Endometrium (tissue), 2 donors: Measurements from ENCODE around the gene PPP2R5C.
"Not testable (repeated sequence)": the region's sequence is repeated elsewhere in the genome, so short reads cannot be mapped to it uniquely, and the experiment has no call there.

Source experiments
- FAIRE-seq: peaks from 2 replicates; lab custom pipeline; 2012; peaks lifted over from hg19 to GRCh38; lab: Jason Lieb, UNC
- donor health status: control.
- donor health status: control.

Gene PPP2R5C

DNA sequence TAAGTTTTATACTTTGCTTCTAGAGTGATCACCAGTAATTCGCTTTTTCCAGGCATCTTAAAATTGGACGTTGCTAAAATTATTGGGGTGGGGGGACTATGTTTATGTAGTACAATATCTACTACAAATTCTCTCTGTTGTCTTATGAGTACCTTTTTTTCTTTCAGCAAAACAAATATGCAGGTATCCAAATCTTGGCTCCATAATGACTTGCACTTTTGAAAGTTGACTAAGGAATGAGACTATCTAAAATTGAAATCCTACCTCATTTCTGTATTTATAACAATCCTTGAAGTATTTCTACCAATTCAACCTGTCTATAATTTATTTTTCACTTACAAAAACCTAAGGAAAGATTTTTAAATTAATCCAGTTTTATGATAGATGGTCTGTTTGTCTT lies 205.2 kb downstream of the PPP2R5C start:
- no peak for FAIRE-seq

DNA sequence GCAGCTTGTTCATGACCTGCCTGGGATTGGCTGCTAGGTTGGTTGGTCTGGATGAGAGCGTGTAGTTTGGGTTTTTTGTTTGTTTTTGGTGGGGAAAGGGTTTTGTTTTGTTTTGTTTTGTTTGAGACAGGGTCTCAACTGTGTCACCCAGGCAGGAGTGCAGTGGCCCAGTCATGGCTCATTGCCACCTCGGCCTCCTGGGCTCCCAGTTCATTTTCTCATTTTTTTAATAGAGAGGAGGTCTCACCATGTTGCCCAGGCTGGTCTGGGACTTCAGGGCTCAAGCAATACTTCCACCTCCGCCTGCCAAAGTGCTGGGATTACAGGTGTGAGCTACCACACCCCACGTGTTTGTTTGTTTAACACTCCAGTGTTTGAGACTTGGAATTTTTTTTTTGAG lies 206.7 kb downstream of the PPP2R5C start:
- FAIRE-seq: no peak

DNA sequence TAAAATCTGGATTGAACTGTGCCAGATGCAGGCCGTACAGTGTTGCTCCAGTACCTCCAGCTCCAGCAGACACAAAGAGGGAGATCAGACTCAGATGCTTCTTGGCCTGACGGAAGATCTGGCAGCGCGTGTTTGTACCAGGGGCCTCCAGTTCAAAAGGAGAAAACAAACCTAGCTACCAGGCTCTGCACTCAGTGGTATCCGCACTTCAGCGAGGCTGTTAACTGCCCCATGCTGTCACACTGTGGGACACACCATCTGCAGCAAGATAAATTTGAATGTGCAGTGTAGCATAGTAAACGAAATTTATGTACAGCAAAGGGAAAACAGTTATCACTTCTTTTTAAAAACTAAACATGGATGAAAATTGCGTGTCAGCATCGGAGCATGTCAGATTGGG lies 208.0 kb downstream of the PPP2R5C start:
- FAIRE-seq: no peak

DNA sequence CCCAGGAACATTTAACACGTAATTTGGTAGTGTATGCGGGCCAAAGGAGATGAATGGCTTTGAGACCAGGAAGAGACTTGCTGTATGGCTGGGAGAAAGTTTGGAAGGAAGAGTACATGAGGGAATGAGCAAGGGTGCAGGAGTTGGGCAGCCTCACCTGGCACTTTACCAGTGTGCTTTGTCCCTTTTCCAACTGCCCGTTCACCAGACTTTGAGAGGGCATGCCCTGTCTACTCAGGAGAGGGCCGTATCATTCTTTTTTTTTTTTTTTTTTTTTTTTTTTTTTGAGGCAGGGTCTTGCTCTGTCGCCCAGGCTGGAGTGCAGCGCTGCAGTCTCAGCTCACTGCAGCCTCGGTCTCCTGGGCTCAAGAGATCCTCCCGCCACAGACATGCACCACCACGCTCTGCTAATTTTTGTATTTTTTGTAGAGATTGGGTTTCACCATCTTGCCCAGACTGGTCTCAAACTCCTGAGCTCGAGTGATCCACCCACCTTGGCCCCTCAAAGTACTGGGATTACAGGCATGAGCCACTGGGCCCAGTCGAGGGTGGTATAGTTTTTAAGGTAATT lies 209.4 kb downstream of the PPP2R5C start:
- FAIRE-seq: no peak

DNA sequence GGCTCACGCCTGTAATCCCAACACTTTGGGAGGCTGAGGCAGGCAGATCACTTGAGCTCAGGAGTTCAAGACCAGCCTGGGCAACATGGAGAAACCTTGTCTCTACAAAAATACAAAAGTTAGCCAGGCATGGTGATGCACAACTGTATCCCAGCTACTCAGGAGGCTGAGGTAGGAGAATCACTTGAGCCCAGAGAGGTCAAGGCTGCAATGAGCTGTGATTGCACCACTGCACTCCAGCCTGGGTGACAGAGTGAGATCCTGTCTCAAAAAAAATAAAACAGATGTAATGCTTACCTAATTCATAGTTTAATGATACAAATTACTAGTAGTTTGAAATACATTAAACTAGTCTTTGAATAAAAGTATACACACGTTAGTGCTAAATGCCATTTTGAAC lies 209.9 kb downstream of the PPP2R5C start:
- FAIRE-seq: not testable (repeated sequence)

DNA sequence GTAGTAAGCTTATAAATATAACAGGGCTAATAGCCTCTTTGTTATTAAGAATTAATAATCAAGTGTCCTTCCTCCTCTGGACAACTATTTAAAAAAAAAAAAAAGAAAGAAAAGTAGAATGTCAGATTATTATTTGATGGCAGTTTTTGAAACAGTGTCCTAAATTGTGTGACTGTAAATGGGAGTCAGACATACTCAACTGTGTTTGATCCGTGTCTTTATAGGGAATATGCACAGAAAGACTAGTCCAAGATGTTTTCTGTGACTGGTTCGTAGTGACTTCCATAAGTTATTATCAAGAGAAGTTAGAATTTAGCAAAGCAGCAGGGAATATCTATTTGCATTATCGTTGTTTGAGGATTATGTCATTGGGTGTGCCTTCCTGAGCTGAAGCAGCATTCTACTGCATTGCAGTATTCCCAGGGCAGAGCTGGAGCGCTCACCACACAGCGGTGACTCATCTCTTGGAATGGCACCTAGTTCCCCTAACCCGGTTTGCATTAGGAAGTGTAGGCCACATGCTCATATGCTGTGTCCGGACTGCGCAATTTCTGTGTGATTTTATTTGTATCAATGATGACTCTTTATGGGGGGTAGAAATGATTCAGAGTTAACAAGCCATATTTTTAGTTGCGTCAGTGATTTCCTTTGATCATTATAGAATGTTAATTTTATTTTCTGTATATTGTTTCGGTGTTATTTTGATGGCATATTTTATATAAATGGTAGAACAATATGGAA lies 210.8 kb downstream of the PPP2R5C start:
- FAIRE-seq: peak; percentile 51

DNA sequence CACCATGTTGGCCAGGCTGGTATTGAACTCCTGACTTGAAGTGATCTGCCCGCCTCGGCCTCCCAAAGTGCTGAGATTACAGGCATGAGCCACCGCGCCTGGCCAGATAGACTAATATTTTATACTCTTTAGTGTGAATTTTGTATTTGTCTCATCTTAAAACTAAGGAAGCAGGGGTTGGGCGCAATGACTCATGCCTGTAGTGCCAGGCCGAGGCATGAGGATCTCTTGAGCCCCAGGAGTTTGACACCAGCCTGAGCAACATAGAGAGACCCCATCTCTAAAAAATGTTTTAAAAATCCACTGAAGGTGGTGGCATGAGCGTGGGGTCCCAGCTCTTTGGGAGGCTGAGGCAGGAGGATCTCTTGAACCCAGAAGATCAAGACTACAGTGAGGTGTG lies 211.8 kb downstream of the PPP2R5C start:
- FAIRE-seq: no peak

DNA sequence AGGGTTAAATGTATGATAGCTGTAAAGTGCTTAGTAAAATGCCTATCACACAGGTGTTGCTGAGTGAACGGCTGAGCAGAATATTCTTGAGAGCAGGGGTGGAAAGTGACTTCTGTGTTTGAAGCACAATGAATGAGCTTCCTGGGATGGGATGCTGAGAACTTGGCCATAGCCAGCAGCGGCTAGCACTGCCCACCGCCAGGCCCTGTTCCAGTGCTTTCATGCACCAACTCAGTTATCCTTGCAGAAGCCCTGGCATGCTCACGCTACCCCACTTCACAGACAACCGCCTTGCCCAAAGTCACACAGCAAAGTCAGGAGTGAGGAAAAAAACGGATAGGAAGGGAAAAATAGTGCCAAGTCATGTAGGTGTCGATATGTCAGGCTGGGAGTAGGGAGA lies 213.7 kb downstream of the PPP2R5C start:
- no peak for FAIRE-seq
